ENCODE measurements around the gene MYLK. TPM values are rescaled to one million over a fixed set of nuclear protein-coding genes. Genes with fewer than 3 reads are reported as not detected.

MYLK gene
- total and polyA plus RNA-seq, 9 of the 15 experiments (the other 6 are each of a cell fraction or from before 2014, with no cell fraction given): 0.11 to 0.53 (median 0.18) TPM; not detected in 2

- Histone ChIP-seq H3K9ac (ENCODE audit: insufficient read depth in 1 of 2, low read depth in 2 of 2, low read length in 2 of 2) (no peak overlapping the region), H2AFZ (ENCODE audit: low read depth, low read length) (no peak overlapping the region), H4K20me1 (replicated peaks; ENCODE audit: control insufficient read depth, insufficient read depth, low read length) (no peaks in the 10 kb centered on the region), H3K4me2 (ENCODE audit: insufficient read depth, low read length) (no peak overlapping the region), H3K79me2 (ENCODE audit: control insufficient read depth, insufficient read depth, low read length) (no peaks in the 10 kb centered on the region), H3K36me3 (ENCODE audit: control insufficient read depth, insufficient read depth, low read length) (no peaks in the 10 kb centered on the region), H3K27me3 (ENCODE audit: control insufficient read depth in 2 of 2, insufficient read depth in 2 of 2, low read length in 2 of 2) (no peaks in the 10 kb centered on the region), H3K9me3 (replicated peaks; ENCODE audit: control insufficient read depth, insufficient read depth, low read depth, low read length) (no peaks in the 10 kb centered on the region), H3K4me1 (replicated peaks in 1 of 2; ENCODE audit: control insufficient read depth in 2 of 2, insufficient read depth in 2 of 2, low read length in 2 of 2) (no peaks in the 10 kb centered on the region), H3K27ac (ENCODE audit: extremely low read depth, low read depth, low read length) (no peak overlapping the region), H3K4me3 (no peak overlapping the region), H3K9me1 (ENCODE audit: control insufficient read depth, insufficient read depth, low read length) (no peaks in the 10 kb centered on the region)
- DNase-seq (ENCODE audit: extremely low read depth in 1 of 4, low spot score in 3 of 4) (no peak), FAIRE-seq (no peak), ATAC-seq (no peak)
- intact Hi-C loops (cut with micrococcal nuclease): no loop called here
- 13% methylated on average over 1 of the region's 1 CpG for WGBS (ENCODE audit: insufficient coverage, low coverage, missing lambda C conversion rate)
- BruUV-seq (replicated peaks): no TSS peak
- TF ChIP-seq MYC (IDR thresholded peaks at IDR 0.05; ENCODE audit: low read depth, low read length): no peak
- TF ChIP-seq MYC (CRISPR knock-in tag; IDR thresholded peaks at IDR 0.05; ENCODE audit: borderline replicate concordance, low read depth): no peak
- no peak for TF ChIP-seq AFF1 (IDR thresholded peaks at IDR 0.05; ENCODE audit: low read depth in 1 of 2, partially characterized antibody in 2 of 2)
- ChIA-PET CTCF (ENCODE audit: low intra/inter-chr PET ratio) (no interaction called here), POLR2A (no interaction called here)
- in situ Hi-C loops (cut with MboI): no loop called here
These were observed 15.0 kb downstream of the MYLK start for GRCh38 chr3:123869165-123869564.

Measured in K562 (cell line).